ENCODE results near the gene DGKH. TPM values are rescaled to one million over a fixed set of nuclear protein-coding genes. Genes with fewer than 3 reads are reported as not detected.
A peak's percentile ranks its signal among the peaks of the same experiment; 100 is the strongest.

Gene DGKH
- total RNA-seq, 1 donor from 2014 or later, result 12.1 TPM

- peaks cover 51% of the 10 kb centered on the region for H4K20me1 ChIP-seq (ENCODE audit: low read depth)
- H3K9ac ChIP-seq, result no peak overlapping the region
- no peak overlapping the region for H3K4me3 ChIP-seq
- H3F3A ChIP-seq (ENCODE audit: low read depth), result peaks cover 46% of the 10 kb centered on the region
- peaks cover 61% of the 10 kb centered on the region for H3K79me2 ChIP-seq (ENCODE audit: low read depth)
- H3K4me1 Mint-ChIP-seq, result peaks cover 24% of the 10 kb centered on the region
- peaks cover 21% of the 10 kb centered on the region for H3K4me1 ChIP-seq
- no peak overlapping the region for H3K27ac ChIP-seq
- H2AFZ ChIP-seq (replicated peaks), result no peak overlapping the region
- no peaks in the 10 kb centered on the region for H3K36me3 Mint-ChIP-seq
- peaks cover 60% of the 10 kb centered on the region for H3K27me3 ChIP-seq
- peaks cover 23% of the 10 kb centered on the region for H3K27me3 Mint-ChIP-seq (ENCODE audit: insufficient read depth, low read depth)
- TF ChIP-seq EZH2phosphoT487 (IDR thresholded peaks at IDR 0.05) (no peak), EZH2 (IDR thresholded peaks at IDR 0.05) (no peak)
- TF ChIP-seq, protein P1, sequence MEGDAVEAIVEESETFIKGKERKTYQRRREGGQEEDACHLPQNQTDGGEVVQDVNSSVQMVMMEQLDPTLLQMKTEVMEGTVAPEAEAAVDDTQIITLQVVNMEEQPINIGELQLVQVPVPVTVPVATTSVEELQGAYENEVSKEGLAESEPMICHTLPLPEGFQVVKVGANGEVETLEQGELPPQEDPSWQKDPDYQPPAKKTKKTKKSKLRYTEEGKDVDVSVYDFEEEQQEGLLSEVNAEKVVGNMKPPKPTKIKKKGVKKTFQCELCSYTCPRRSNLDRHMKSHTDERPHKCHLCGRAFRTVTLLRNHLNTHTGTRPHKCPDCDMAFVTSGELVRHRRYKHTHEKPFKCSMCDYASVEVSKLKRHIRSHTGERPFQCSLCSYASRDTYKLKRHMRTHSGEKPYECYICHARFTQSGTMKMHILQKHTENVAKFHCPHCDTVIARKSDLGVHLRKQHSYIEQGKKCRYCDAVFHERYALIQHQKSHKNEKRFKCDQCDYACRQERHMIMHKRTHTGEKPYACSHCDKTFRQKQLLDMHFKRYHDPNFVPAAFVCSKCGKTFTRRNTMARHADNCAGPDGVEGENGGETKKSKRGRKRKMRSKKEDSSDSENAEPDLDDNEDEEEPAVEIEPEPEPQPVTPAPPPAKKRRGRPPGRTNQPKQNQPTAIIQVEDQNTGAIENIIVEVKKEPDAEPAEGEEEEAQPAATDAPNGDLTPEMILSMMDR (IDR thresholded peaks at IDR 0.05), result no peak
- no peaks in the 10 kb centered on the region for H3K9me3 ChIP-seq (ENCODE audit: low read depth)
- peaks cover 3% of the 10 kb centered on the region for H3K9me3 Mint-ChIP-seq
- no peaks in the 10 kb centered on the region for H3K36me3 ChIP-seq
- no peak overlapping the region for H3K4me2 ChIP-seq
- H3K4me3 Mint-ChIP-seq, result no peak overlapping the region
- H3K27ac Mint-ChIP-seq, result no peak overlapping the region
- no peak for DNase-seq (ENCODE audit: low spot score)
These were observed 4.8 kb upstream of the DGKH start for GRCh38 chr13:42043676-42044075.

DNA sequence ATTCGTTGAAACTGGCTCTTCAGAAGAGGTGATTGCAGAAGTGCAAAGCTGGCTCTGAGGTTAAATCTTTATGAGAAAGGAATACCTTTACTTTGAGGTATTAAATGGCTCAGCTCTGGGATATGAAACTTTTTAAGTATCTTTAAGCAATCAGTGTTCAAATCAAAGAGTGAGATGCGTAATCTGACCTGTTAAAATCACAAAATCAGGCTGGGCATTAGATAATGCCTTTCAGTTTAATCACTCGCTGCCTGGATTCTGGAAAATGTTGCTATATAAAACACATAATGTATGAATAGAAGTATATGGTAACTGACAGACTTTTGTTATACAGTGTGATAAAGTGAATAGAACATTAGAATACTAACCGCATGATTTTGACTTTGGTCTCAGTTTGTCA lies 2.0 kb upstream of the DGKH start:
- Histone ChIP-seq H2AFZ (replicated peaks) (no peak overlapping the region), H3K27ac (no peak overlapping the region), H3K9ac (no peak overlapping the region), H3K36me3 (no peaks in the 10 kb centered on the region), H3K9me3 (ENCODE audit: low read depth) (no peaks in the 10 kb centered on the region), H3K4me3 (no peak overlapping the region), H3F3A (ENCODE audit: low read depth) (peaks cover 38% of the 10 kb centered on the region), H4K20me1 (ENCODE audit: low read depth) (peaks cover 60% of the 10 kb centered on the region), H3K27me3 (peaks cover 53% of the 10 kb centered on the region), H3K79me2 (ENCODE audit: low read depth) (peaks cover 58% of the 10 kb centered on the region), H3K4me2 (no peak overlapping the region), H3K4me1 (peaks cover 17% of the 10 kb centered on the region)
- no peak overlapping the region for H3K27ac Mint-ChIP-seq
- H3K4me1 Mint-ChIP-seq, result peaks cover 19% of the 10 kb centered on the region
- peaks cover 2% of the 10 kb centered on the region for H3K36me3 Mint-ChIP-seq
- DNase-seq (ENCODE audit: low spot score), result no peak
- peaks cover 12% of the 10 kb centered on the region for H3K27me3 Mint-ChIP-seq (ENCODE audit: insufficient read depth, low read depth)
- H3K4me3 Mint-ChIP-seq, result no peak overlapping the region
- H3K9me3 Mint-ChIP-seq, result peaks cover 3% of the 10 kb centered on the region
- TF ChIP-seq, protein P1 (IDR thresholded peaks at IDR 0.05), result no peak
- TF ChIP-seq EZH2phosphoT487 (IDR thresholded peaks at IDR 0.05) (no peak), EZH2 (IDR thresholded peaks at IDR 0.05) (no peak)

GRCh38 chr13:42047561-42048341 lies 697 bp upstream of the DGKH start:
- H3K36me3 ChIP-seq, result no peaks in the 10 kb centered on the region
- peaks cover 45% of the 10 kb centered on the region for H3K79me2 ChIP-seq (ENCODE audit: low read depth)
- H3K27ac ChIP-seq, result no peak overlapping the region
- H3F3A ChIP-seq (ENCODE audit: low read depth), result peaks cover 32% of the 10 kb centered on the region
- H2AFZ ChIP-seq (replicated peaks), result peak overlapping the region; percentile 95
- no peaks in the 10 kb centered on the region for H3K9me3 ChIP-seq (ENCODE audit: low read depth)
- peak overlapping the region; percentile 92 for H3K4me2 ChIP-seq
- H3K27me3 Mint-ChIP-seq (ENCODE audit: insufficient read depth, low read depth), result peaks cover 9% of the 10 kb centered on the region
- H3K27me3 ChIP-seq, result peaks cover 40% of the 10 kb centered on the region
- TF ChIP-seq EZH2phosphoT487 (IDR thresholded peaks at IDR 0.05) (no peak), EZH2 (IDR thresholded peaks at IDR 0.05) (no peak)
- TF ChIP-seq, protein P1 (IDR thresholded peaks at IDR 0.05), result no peak
- H3K4me1 ChIP-seq, result peaks cover 8% of the 10 kb centered on the region
- peaks cover 2% of the 10 kb centered on the region for H3K36me3 Mint-ChIP-seq
- H3K27ac Mint-ChIP-seq, result peak overlapping the region; percentile 52
- H3K4me1 Mint-ChIP-seq, result peaks cover 11% of the 10 kb centered on the region
- H4K20me1 ChIP-seq (ENCODE audit: low read depth), result peaks cover 49% of the 10 kb centered on the region
- peak overlapping the region; percentile 92 for H3K4me3 Mint-ChIP-seq
- H3K4me3 ChIP-seq, result peak overlapping the region; percentile 87
- H3K9me3 Mint-ChIP-seq, result no peaks in the 10 kb centered on the region
- DNase-seq (ENCODE audit: low spot score), result peak; percentile 79
- no peak overlapping the region for H3K9ac ChIP-seq
